HepG2 (cell line): ENCODE measurements around the gene GPR162. TPM values are rescaled to one million over a fixed set of nuclear protein-coding genes. Genes with fewer than 3 reads are reported as not detected.
A peak's percentile ranks its signal among the peaks of the same experiment; 100 is the strongest.

Source experiments
- AHR ChIP-seq: IDR thresholded peaks from 2 replicates; pipeline ENCODE4 v1.6.1; 2018; ENCODE audit warnings: missing genetic modification reagents, missing compliant biosample characterization
- CHD2 ChIP-seq: IDR thresholded peaks from 2 replicates; pipeline ENCODE4 v1.6.1; 2011; ENCODE audit warnings: low read depth, low read length, improper control_type of control experiment
- FOXJ3 ChIP-seq: sonication (generic); formaldehyde crosslinking; IDR thresholded peaks from 2 replicates; pipeline ENCODE4 v1.4.0; 2020; ENCODE audit warnings: missing genetic modification reagents, mild to moderate bottlenecking, borderline replicate concordance
- HNRNPL ChIP-seq: fragments of 200-400 bp; formaldehyde crosslinking; IDR thresholded peaks from 2 replicates; pipeline ENCODE4 v1.6.1; 2017; ENCODE audit warnings: mild to moderate bottlenecking, low read depth, low read length
- IKZF1 ChIP-seq: fragments of 450-650 bp; IDR thresholded peaks from 2 replicates; pipeline ENCODE4 v1.7.1; 2016
- IKZF4 ChIP-seq: sonication (generic); formaldehyde crosslinking; IDR thresholded peaks from 2 replicates; pipeline ENCODE4 v1.5.1; 2020; ENCODE audit warnings: borderline replicate concordance, mild to moderate bottlenecking, low read depth, missing genetic modification reagents; ENCODE audit errors: not compliant biosample characterization
- KLF15 ChIP-seq: sonication (generic); formaldehyde crosslinking; IDR thresholded peaks from 2 replicates; pipeline ENCODE4 v1.8.1; 2023; ENCODE audit warnings: borderline replicate concordance, mild to moderate bottlenecking, inconsistent platforms, missing genetic modification reagents, mixed read lengths
- KMT2B ChIP-seq: IDR thresholded peaks from 2 replicates; pipeline ENCODE4 v1.6.1; 2016; ENCODE audit warnings: missing genetic modification reagents, missing compliant biosample characterization
- MTA1 ChIP-seq: sonication (generic); formaldehyde crosslinking; IDR thresholded peaks from 2 replicates; pipeline ENCODE4 v1.4.0; 2020; ENCODE audit warnings: missing genetic modification reagents, mild to moderate bottlenecking, borderline replicate concordance
- NAIF1 ChIP-seq: sonication (generic); formaldehyde crosslinking; IDR thresholded peaks from 2 replicates; pipeline ENCODE4 v1.5.0; 2020; ENCODE audit warnings: mild to moderate bottlenecking, missing genetic modification reagents, borderline replicate concordance
- RBM39 ChIP-seq: fragments of 200-400 bp; formaldehyde crosslinking; IDR thresholded peaks from one replicate; pipeline ENCODE4 v1.6.1; 2018; ENCODE audit warnings: antibody characterized with exemption, mild to moderate bottlenecking, low read depth, low read length; ENCODE audit not compliant: poor library complexity, severe bottlenecking
- SIN3B ChIP-seq: fragments of 150-350 bp; IDR thresholded peaks from 2 replicates; pipeline ENCODE4 v1.6.1; 2014; ENCODE audit warnings: low read length
- SMC3 ChIP-seq: IDR thresholded peaks from 2 replicates; pipeline ENCODE4 v1.6.1; 2011; ENCODE audit warnings: low read length, improper control_type of control experiment
- ZFX ChIP-seq: sonication (generic); formaldehyde crosslinking; IDR thresholded peaks from 2 replicates; pipeline ENCODE4 v1.4.0; 2020; ENCODE audit warnings: mild to moderate bottlenecking, low read depth, missing genetic modification reagents, moderate library complexity
- ZFY ChIP-seq: sonication (generic); formaldehyde crosslinking; IDR thresholded peaks from 2 replicates; pipeline ENCODE4 v1.4.0; 2020; ENCODE audit warnings: missing genetic modification reagents
- ZNF205 ChIP-seq: IDR thresholded peaks from 2 replicates; pipeline ENCODE4 v1.6.1; 2018; ENCODE audit warnings: missing biosample characterization, missing genetic modification reagents
- ZNF724P ChIP-seq: sonication (generic); formaldehyde crosslinking; IDR thresholded peaks from 2 replicates; pipeline ENCODE4 v1.8.0; 2022; ENCODE audit warnings: missing genetic modification reagents, borderline replicate concordance
- ZNF737 ChIP-seq: sonication (generic); formaldehyde crosslinking; IDR thresholded peaks from 2 replicates; pipeline ENCODE4 v1.5.0; 2020; ENCODE audit warnings: missing genetic modification reagents, mild to moderate bottlenecking, borderline replicate concordance
- ZNF761 ChIP-seq: sonication (generic); formaldehyde crosslinking; conservative IDR thresholded peaks from 2 replicates; pipeline ENCODE4 v1.4.0; 2020; ENCODE audit warnings: mild to moderate bottlenecking, missing genetic modification reagents
- polyA plus RNA-seq, 8 experiments: library from polyadenylated mRNA; depleted of rRNA in 3 of 8; stranded (reverse) in 7 of 8; unstranded in 1 of 8; fragments of >200 nt; fragmentation: Illumina TruSeq in 4 of 8; extraction: Trizol in 4 of 8; gene quantifications; 2 replicates each; pipeline versions ENCODE4 v1.2.1 to v1.2.3, GENCODE V29; 2011 to 2016; ENCODE audit warnings: low read depth in 4 of 8, missing spikeins in 1 of 8, mixed read lengths in 1 of 8; ENCODE audit not compliant: insufficient read depth in 1 of 8
- total RNA-seq, 5 experiments: library from RNA; depleted of rRNA; stranded (reverse); fragments of >200 nt; fragmentation: Illumina TruSeq; extraction: Trizol; gene quantifications; 2 replicates each; pipeline ENCODE4 v1.2.3, GENCODE V29; 2016; ENCODE audit warnings: low read depth in 1 of 5
- TF ChIP-seq, protein P1 (sequence below): IDR thresholded peaks from 2 replicates; pipeline ENCODE4 v1.6.1; 2016; ENCODE audit warnings: mild to moderate bottlenecking
- TF ChIP-seq, protein P2 (sequence below): sonication (generic); formaldehyde crosslinking; IDR thresholded peaks from 2 replicates; pipeline ENCODE4 v1.8.1; 2023; ENCODE audit warnings: mild to moderate bottlenecking, missing genetic modification reagents
- TF ChIP-seq, protein P3 (sequence below): sonication (generic); formaldehyde crosslinking; IDR thresholded peaks from 2 replicates; pipeline ENCODE4 v1.4.0; 2020; ENCODE audit warnings: missing genetic modification reagents

GPR162 gene
- total and polyA plus RNA-seq, 2 of the 13 experiments (the other 11 are each of a cell fraction or from before 2014, with no cell fraction given) = 0.08 TPM; not detected in 1

GRCh38 chr12:6873094-6874014 is 51.7 kb downstream of the GPR162 start, which contains the start of gene SPSB2 (continued):
- TF ChIP-seq, protein P1, sequence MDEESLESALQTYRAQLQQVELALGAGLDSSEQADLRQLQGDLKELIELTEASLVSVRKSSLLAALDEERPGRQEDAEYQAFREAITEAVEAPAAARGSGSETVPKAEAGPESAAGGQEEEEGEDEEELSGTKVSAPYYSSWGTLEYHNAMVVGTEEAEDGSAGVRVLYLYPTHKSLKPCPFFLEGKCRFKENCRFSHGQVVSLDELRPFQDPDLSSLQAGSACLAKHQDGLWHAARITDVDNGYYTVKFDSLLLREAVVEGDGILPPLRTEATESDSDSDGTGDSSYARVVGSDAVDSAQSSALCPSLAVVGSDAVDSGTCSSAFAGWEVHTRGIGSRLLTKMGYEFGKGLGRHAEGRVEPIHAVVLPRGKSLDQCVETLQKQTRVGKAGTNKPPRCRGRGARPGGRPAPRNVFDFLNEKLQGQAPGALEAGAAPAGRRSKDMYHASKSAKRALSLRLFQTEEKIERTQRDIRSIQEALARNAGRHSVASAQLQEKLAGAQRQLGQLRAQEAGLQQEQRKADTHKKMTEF (CRISPR knock-in tag) = peak; percentile 91; the same call in 1 of the 2 replicates
- TF ChIP-seq KLF15 (CRISPR knock-in tag) (0 out of 2 replicates have a peak, but pooled peaks have one; percentile 1), MTA1 (CRISPR knock-in tag) (no peak), ZNF761 (CRISPR knock-in tag) (no peak), SIN3B (no peak; the same call in 1 of the 2 replicates), AHR (no peak), HNRNPL (no peak), RBM39 (peak; percentile 61), NAIF1 (CRISPR knock-in tag) (no peak; the same call in 1 of the 2 replicates), SMC3 (no peak), FOXJ3 (CRISPR knock-in tag) (no peak), ZNF724P (CRISPR knock-in tag) (peak; percentile 28; the same call in 1 of the 2 replicates), KMT2B (CRISPR knock-in tag) (0 out of 2 replicates have a peak, but pooled peaks have one; percentile 58), ZNF205 (CRISPR knock-in tag) (peak; percentile 46; the same call in 1 of the 2 replicates), CHD2 (peak; percentile 75), IKZF1 (no peak), ZFY (CRISPR knock-in tag) (peak; percentile 61), IKZF4 (CRISPR knock-in tag) (peak; percentile 63), ZFX (CRISPR knock-in tag) (peak; percentile 75; the same call in 1 of the 2 replicates), ZNF737 (no peak; the same call in 1 of the 2 replicates)
- TF ChIP-seq, protein P2, sequence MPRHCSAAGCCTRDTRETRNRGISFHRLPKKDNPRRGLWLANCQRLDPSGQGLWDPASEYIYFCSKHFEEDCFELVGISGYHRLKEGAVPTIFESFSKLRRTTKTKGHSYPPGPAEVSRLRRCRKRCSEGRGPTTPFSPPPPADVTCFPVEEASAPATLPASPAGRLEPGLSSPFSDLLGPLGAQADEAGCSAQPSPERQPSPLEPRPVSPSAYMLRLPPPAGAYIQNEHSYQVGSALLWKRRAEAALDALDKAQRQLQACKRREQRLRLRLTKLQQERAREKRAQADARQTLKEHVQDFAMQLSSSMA (CRISPR knock-in tag) = no peak
- TF ChIP-seq, protein P3, sequence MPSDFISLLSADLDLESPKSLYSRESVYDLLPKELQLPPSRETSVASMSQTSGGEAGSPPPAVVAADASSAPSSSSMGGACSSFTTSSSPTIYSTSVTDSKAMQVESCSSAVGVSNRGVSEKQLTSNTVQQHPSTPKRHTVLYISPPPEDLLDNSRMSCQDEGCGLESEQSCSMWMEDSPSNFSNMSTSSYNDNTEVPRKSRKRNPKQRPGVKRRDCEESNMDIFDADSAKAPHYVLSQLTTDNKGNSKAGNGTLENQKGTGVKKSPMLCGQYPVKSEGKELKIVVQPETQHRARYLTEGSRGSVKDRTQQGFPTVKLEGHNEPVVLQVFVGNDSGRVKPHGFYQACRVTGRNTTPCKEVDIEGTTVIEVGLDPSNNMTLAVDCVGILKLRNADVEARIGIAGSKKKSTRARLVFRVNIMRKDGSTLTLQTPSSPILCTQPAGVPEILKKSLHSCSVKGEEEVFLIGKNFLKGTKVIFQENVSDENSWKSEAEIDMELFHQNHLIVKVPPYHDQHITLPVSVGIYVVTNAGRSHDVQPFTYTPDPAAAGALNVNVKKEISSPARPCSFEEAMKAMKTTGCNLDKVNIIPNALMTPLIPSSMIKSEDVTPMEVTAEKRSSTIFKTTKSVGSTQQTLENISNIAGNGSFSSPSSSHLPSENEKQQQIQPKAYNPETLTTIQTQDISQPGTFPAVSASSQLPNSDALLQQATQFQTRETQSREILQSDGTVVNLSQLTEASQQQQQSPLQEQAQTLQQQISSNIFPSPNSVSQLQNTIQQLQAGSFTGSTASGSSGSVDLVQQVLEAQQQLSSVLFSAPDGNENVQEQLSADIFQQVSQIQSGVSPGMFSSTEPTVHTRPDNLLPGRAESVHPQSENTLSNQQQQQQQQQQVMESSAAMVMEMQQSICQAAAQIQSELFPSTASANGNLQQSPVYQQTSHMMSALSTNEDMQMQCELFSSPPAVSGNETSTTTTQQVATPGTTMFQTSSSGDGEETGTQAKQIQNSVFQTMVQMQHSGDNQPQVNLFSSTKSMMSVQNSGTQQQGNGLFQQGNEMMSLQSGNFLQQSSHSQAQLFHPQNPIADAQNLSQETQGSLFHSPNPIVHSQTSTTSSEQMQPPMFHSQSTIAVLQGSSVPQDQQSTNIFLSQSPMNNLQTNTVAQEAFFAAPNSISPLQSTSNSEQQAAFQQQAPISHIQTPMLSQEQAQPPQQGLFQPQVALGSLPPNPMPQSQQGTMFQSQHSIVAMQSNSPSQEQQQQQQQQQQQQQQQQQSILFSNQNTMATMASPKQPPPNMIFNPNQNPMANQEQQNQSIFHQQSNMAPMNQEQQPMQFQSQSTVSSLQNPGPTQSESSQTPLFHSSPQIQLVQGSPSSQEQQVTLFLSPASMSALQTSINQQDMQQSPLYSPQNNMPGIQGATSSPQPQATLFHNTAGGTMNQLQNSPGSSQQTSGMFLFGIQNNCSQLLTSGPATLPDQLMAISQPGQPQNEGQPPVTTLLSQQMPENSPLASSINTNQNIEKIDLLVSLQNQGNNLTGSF (CRISPR knock-in tag) = no peak
